Measurements from ENCODE around the gene BCKDHB. TPM values are rescaled to one million over a fixed set of nuclear protein-coding genes. Genes with fewer than 3 reads are reported as not detected.
"Not testable (repeated sequence)": the region's sequence is repeated elsewhere in the genome, so short reads cannot be mapped to it uniquely, and the experiment has no call there.

The BCKDHB gene
- total RNA-seq, 6 donors from 2014 or later, result 12.8 to 26.2 (median 14.5) TPM

- Histone ChIP-seq H3K4me3 (no peak overlapping the region), H3K27me3 (no peaks in the 10 kb centered on the region), H3K4me1 (no peaks in the 10 kb centered on the region), H3K9me3 (no peaks in the 10 kb centered on the region), H3K27ac (no peak overlapping the region), H3K36me3 (no peaks in the 10 kb centered on the region)
- DNase-seq (no peak), ATAC-seq (ENCODE audit: low FRiP score in 2 of 2) (no peak)
- TF ChIP-seq POLR2A (IDR thresholded peaks at IDR 0.05) (no peak), POLR2AphosphoS5 (IDR thresholded peaks at IDR 0.05) (no peak), EP300 (IDR thresholded peaks at IDR 0.05) (no peak), CTCF (IDR thresholded peaks at IDR 0.05) (no peak)
- 90 to 92% methylated on average over 1 of the region's 1 CpG for WGBS, 2 donors
Measured at GRCh38 chr6:80234908-80235307, 128.4 kb downstream of the BCKDHB start.

- H3K36me3 ChIP-seq, result no peaks in the 10 kb centered on the region
- no peaks in the 10 kb centered on the region for H3K9me3 ChIP-seq
- H3K4me3 ChIP-seq, result no peak overlapping the region
- ATAC-seq (ENCODE audit: low FRiP score in 2 of 2) (no peak), DNase-seq (no peak)
- no peaks in the 10 kb centered on the region for H3K4me1 ChIP-seq
- TF ChIP-seq CTCF (IDR thresholded peaks at IDR 0.05) (no peak), POLR2A (IDR thresholded peaks at IDR 0.05) (no peak), EP300 (IDR thresholded peaks at IDR 0.05) (no peak), POLR2AphosphoS5 (IDR thresholded peaks at IDR 0.05) (no peak)
- 86 to 100% methylated on average over 1 of the region's 1 CpG for WGBS, 2 donors
- no peak overlapping the region for H3K27ac ChIP-seq
- H3K27me3 ChIP-seq, result no peaks in the 10 kb centered on the region
Measured at GRCh38 chr6:80235647-80236046, 129.2 kb downstream of the BCKDHB start.

DNA sequence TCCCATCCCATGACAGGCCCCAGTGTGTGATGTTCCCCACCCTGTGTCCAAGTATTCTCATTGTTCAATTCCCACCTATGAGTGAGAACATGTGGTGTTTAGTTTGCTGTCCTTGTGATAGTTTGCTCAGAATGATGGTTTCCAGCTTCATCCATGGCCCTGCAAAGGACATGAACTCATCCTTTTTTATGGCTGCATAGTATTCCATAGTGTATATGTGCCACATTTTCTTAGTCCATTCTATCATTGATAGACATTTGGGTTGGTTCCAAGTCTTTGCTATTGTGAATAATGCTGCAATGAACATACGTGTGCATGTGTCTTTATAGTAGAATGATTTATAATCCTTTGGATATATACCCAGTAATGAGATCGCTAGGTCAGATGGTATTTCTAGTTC, 132.3 kb downstream of the BCKDHB start:
- ATAC-seq (ENCODE audit: low FRiP score in 2 of 2), result not testable (repeated sequence)

GRCh38 chr6:80245043-80245442, 138.6 kb downstream of the BCKDHB start:
- 74 to 79% methylated on average over 2 of the region's 2 CpGs for WGBS, 2 donors
- ATAC-seq (ENCODE audit: low FRiP score in 2 of 2) (no peak), DNase-seq (no peak)
- Histone ChIP-seq H3K4me3 (no peak overlapping the region), H3K27ac (no peak overlapping the region), H3K27me3 (no peaks in the 10 kb centered on the region), H3K9me3 (no peaks in the 10 kb centered on the region), H3K4me1 (no peaks in the 10 kb centered on the region), H3K36me3 (no peaks in the 10 kb centered on the region)
- TF ChIP-seq CTCF (IDR thresholded peaks at IDR 0.05) (no peak), EP300 (IDR thresholded peaks at IDR 0.05) (no peak), POLR2A (IDR thresholded peaks at IDR 0.05) (no peak), POLR2AphosphoS5 (IDR thresholded peaks at IDR 0.05) (no peak)

More for the DNA sequence above, 132.3 kb downstream of the BCKDHB start:
- not testable (repeated sequence) for H3K27ac ChIP-seq, H3K4me3 ChIP-seq, DNase-seq, H3K27me3 ChIP-seq, H3K36me3 ChIP-seq, H3K9me3 ChIP-seq, H3K4me1 ChIP-seq
- 96 to 100% methylated on average over 2 of the region's 2 CpGs for WGBS, 2 donors

DNA sequence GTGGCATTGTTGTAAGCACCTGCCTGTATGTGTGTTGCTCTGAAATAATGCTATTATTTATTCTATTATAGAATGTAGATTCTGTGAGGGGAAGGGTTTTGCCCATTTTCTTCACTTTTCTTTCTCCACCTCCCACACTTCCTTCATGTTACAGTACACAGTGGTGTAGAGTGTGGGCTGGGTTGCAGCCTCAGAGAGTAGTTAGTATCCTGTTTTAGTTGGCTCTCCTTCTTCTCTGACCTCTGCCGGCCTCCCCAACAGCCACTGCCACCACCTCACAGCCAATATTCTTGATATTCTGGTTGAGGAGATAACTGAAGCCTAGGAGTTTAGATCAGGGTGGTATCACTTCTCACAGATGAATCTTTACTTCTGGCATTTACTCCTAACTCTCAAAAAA, 143.4 kb downstream of the BCKDHB start:
- WGBS, 2 donors, result 56 to 63% methylated on average over 1 of the region's 1 CpG
- DNase-seq (no peak), ATAC-seq (ENCODE audit: low FRiP score in 2 of 2) (no peak)
- Histone ChIP-seq H3K27me3 (no peaks in the 10 kb centered on the region), H3K4me3 (no peak overlapping the region), H3K27ac (no peak overlapping the region), H3K4me1 (no peaks in the 10 kb centered on the region), H3K9me3 (no peaks in the 10 kb centered on the region), H3K36me3 (no peaks in the 10 kb centered on the region)
- TF ChIP-seq POLR2AphosphoS5 (IDR thresholded peaks at IDR 0.05) (no peak), CTCF (IDR thresholded peaks at IDR 0.05) (no peak), POLR2A (IDR thresholded peaks at IDR 0.05) (no peak)

All from upper lobe of left lung (tissue), 6 donors.